Naive B cell (primary cell): ENCODE measurements around the gene PPP2R3B. TPM values are rescaled to one million over a fixed set of nuclear protein-coding genes. Genes with fewer than 3 reads are reported as not detected.
A peak's percentile ranks its signal among the peaks of the same experiment; 100 is the strongest.
"Not testable (repeated sequence)": the region's sequence is repeated elsewhere in the genome, so short reads cannot be mapped to it uniquely, and the experiment has no call there.

Experiments used
- ATAC-seq, 2 donors: fragments of 150-1000 bp; cut with Tn5 transposase; 2 replicates each; pipeline ENCODE4 v1.10.0; 2021; ENCODE audit warnings: low read depth in 2 of 2, mild to moderate bottlenecking in 2 of 2, moderate library complexity in 2 of 2
- DNase-seq: peaks from one replicate; pipeline ENCODE4 v3.0.0; 2022
- H3K27ac Mint-ChIP-seq, 6 donors: one replicate each; pipeline ENCODE4 v1.8.0; 2020 to 2022; ENCODE audit warnings: mild to moderate bottlenecking in 6 of 6, mixed read lengths in 6 of 6, moderate library complexity in 5 of 6, inconsistent platforms in 2 of 6
- H3K27me3 Mint-ChIP-seq, 3 donors: one replicate each; pipeline ENCODE4 v1.8.0; 2021 to 2022; ENCODE audit warnings: mixed read lengths in 3 of 3, mild to moderate bottlenecking in 1 of 3
- H3K36me3 Mint-ChIP-seq, 2 donors: one replicate each; pipeline ENCODE4 v1.8.0; 2020 to 2022; ENCODE audit warnings: mixed read lengths in 2 of 2, inconsistent platforms in 1 of 2, mild to moderate bottlenecking in 1 of 2
- H3K4me1 Mint-ChIP-seq, 3 donors: one replicate each; pipeline ENCODE4 v1.8.0; 2020 to 2022; ENCODE audit warnings: mixed read lengths in 3 of 3, inconsistent platforms in 1 of 3, mild to moderate bottlenecking in 1 of 3, moderate library complexity in 1 of 3
- H3K4me3 Mint-ChIP-seq, 8 donors: one replicate each; pipeline ENCODE4 v1.8.0; 2020 to 2022; ENCODE audit warnings: mild to moderate bottlenecking in 8 of 8, mixed read lengths in 8 of 8, moderate library complexity in 8 of 8, inconsistent platforms in 2 of 8
- H3K9me3 Mint-ChIP-seq, 7 donors: one replicate each; pipeline ENCODE4 v1.8.0; 2020 to 2022; ENCODE audit warnings: mixed read lengths in 7 of 7, mild to moderate bottlenecking in 5 of 7, inconsistent platforms in 2 of 7, moderate library complexity in 1 of 7
- polyA plus RNA-seq, 6 donors: library from polyadenylated mRNA; unstranded; fragments of 300-500 nt; fragmentation: Illumina TruSeq; gene quantifications; one replicate each; pipeline ENCODE4 v1.2.3, GENCODE V29; 2021; ENCODE audit warnings: low read depth in 6 of 6

The PPP2R3B gene
- polyA plus RNA-seq, 6 donors from 2014 or later, result 8.3 to 17.4 (median 12.4) TPM

GRCh38 chrX:392575-392846 is 5.8 kb upstream of the PPP2R3B start:
- no peaks in the 10 kb centered on the region for H3K9me3 Mint-ChIP-seq
- H3K36me3 Mint-ChIP-seq, result no peaks in the 10 kb centered on the region
- no peak overlapping the region for H3K4me3 Mint-ChIP-seq
- ATAC-seq, result no peak
- DNase-seq, result no peak
- H3K27ac Mint-ChIP-seq, result peak overlapping the region in 1 of 6 donors; percentile 47
- H3K27me3 Mint-ChIP-seq, result no peaks in the 10 kb centered on the region
- peaks cover 0 to 11% (median 7%) of the 10 kb centered on the region in 3 donors for H3K4me1 Mint-ChIP-seq

GRCh38 chrX:391717-392574 is 5.2 kb upstream of the PPP2R3B start:
- H3K27ac Mint-ChIP-seq, result no peak overlapping the region
- ATAC-seq, result no peak
- H3K36me3 Mint-ChIP-seq, result no peaks in the 10 kb centered on the region
- peaks cover 0 to 15% (median 12%) of the 10 kb centered on the region in 3 donors for H3K4me1 Mint-ChIP-seq
- H3K9me3 Mint-ChIP-seq, result peaks cover 0 to 3% (median 0%) of the 10 kb centered on the region in 7 donors
- no peaks in the 10 kb centered on the region for H3K27me3 Mint-ChIP-seq
- DNase-seq, result no peak
- H3K4me3 Mint-ChIP-seq, result peak overlapping the region in 1 of 8 donors; percentile 4

DNA sequence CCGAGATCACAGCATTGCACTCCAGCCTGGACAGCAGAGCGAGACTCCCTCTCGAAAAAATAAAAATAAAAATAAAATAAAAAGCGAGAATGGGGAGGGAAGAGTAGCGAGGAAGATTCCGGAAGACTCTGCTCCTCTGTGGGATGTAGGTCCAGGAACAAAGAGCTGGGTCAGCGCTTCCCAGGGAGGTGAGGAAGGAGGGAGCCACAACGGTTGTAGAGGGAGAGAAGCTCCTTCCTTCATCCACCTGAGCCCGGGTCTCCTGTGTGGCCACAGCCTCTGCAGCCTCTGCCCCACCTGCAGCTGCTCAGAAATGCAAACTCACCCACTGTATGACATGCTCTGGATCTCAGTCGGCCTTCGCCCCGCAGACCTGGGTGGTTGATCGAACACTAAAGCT is 3.8 kb upstream of the PPP2R3B start:
- Mint-ChIP-seq H3K9me3 (peaks cover 0 to 4% (median 0%) of the 10 kb centered on the region in 7 donors), H3K27ac (no peak overlapping the region), H3K27me3 (no peaks in the 10 kb centered on the region), H3K4me3 (no peak overlapping the region), H3K36me3 (no peaks in the 10 kb centered on the region), H3K4me1 (peaks cover 0 to 16% (median 14%) of the 10 kb centered on the region in 3 donors)
- DNase-seq, result no peak
- ATAC-seq, result no peak

GRCh38 chrX:389021-389441 is 2.3 kb upstream of the PPP2R3B start:
- ATAC-seq (no peak), DNase-seq (no peak)
- H3K36me3 Mint-ChIP-seq, result no peaks in the 10 kb centered on the region
- H3K27ac Mint-ChIP-seq, result peak overlapping the region in 1 of 6 donors; percentile 73
- H3K27me3 Mint-ChIP-seq, result no peaks in the 10 kb centered on the region
- H3K4me1 Mint-ChIP-seq, result peaks cover 0 to 18% (median 14%) of the 10 kb centered on the region in 3 donors
- H3K9me3 Mint-ChIP-seq, result peaks cover 0 to 4% (median 0%) of the 10 kb centered on the region in 7 donors
- peak overlapping the region in 6 of 8 donors; percentile 30 to 81 (median 60) for H3K4me3 Mint-ChIP-seq

DNA sequence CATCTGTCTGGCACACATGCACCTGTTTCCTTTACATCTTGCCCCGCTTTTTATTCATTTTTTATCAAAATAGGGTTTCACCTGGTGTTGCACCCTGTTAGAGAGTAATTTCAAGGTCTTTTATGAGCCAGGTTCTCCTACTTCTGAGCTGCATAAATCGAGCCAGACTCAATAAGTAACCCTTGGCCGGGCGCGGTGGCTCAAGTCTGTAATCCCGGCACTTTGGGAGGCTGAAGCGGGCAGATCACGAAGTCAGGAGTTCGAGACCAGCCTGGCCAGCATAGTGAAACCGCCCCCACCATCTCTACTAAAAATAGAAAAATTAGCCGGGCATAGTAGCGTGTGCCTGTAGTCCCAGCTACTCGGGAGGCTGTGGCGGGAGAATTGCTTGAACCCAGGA is 1.0 kb upstream of the PPP2R3B start:
- H3K4me3 Mint-ChIP-seq, result peak overlapping the region; percentile 84 to 99 (median 94)
- peak overlapping the region in 5 of 6 donors; percentile 97 to 100 (median 99) for H3K27ac Mint-ChIP-seq
- ATAC-seq (no peak), DNase-seq (no peak)
- H3K36me3 Mint-ChIP-seq, result no peaks in the 10 kb centered on the region
- H3K9me3 Mint-ChIP-seq, result peaks cover 0 to 4% (median 0%) of the 10 kb centered on the region in 7 donors
- H3K27me3 Mint-ChIP-seq, result no peaks in the 10 kb centered on the region
- H3K4me1 Mint-ChIP-seq, result peaks cover 0 to 18% (median 14%) of the 10 kb centered on the region in 3 donors

DNA sequence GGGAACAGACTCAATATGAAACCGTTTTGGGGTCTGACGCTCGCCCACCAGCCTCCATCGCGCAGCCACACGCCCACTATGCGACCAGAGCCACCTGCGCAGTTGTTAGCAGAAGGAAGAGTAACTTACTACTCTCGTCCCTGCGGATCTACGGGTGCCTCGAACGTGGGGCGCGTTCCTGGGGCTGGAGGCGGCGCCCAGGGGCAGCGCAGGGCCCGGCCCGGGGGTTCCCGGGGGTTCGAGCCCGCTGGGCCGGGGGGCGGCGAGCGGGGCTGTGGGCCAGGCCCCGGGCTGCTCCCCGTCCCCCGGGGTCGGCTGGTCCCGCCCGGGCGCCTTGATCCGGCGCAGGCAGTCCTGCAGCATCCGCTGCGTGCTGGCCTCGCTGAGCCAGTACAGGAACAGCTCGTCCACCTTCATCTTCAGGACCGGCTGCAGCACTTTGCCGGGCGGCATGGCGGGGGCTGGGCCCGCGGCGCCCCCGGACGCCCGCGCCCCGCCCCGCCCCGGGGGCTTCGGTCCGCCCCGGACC is 404 bp downstream of the PPP2R3B start:
- no peaks in the 10 kb centered on the region for H3K27me3 Mint-ChIP-seq
- H3K4me1 Mint-ChIP-seq, result peaks cover 14 to 18% (median 18%) of the 10 kb centered on the region in 3 donors
- peaks cover 0 to 4% (median 0%) of the 10 kb centered on the region in 7 donors for H3K9me3 Mint-ChIP-seq
- H3K27ac Mint-ChIP-seq, result peak overlapping the region in 3 of 6 donors; percentile 24 to 97 (median 33)
- DNase-seq (no peak), ATAC-seq (peak; percentile 26 to 27)
- peak overlapping the region; percentile 15 to 84 (median 64) for H3K4me3 Mint-ChIP-seq
- H3K36me3 Mint-ChIP-seq, result no peaks in the 10 kb centered on the region

GRCh38 chrX:385736-386135 is 971 bp downstream of the PPP2R3B start:
- H3K27ac Mint-ChIP-seq, result peak overlapping the region in 4 of 6 donors; percentile 49 to 97 (median 69)
- not testable (repeated sequence) for H3K27me3 Mint-ChIP-seq, H3K36me3 Mint-ChIP-seq, H3K9me3 Mint-ChIP-seq, DNase-seq, ATAC-seq
- peaks cover 14 to 18% (median 18%) of the 10 kb centered on the region in 3 donors for H3K4me1 Mint-ChIP-seq
- H3K4me3 Mint-ChIP-seq, result peak overlapping the region; percentile 46 to 84 (median 64)

- Mint-ChIP-seq H3K4me3 (peak overlapping the region in 6 of 8 donors; percentile 13 to 63 (median 30)), H3K27ac (peak overlapping the region in 2 of 6 donors; percentile 60 to 81), H3K36me3 (no peaks in the 10 kb centered on the region), H3K4me1 (peaks cover 14 to 18% (median 18%) of the 10 kb centered on the region in 3 donors), H3K9me3 (peaks cover 0 to 4% (median 0%) of the 10 kb centered on the region in 7 donors), H3K27me3 (no peaks in the 10 kb centered on the region)
- ATAC-seq, result no peak
- no peak for DNase-seq
These were observed 1.8 kb downstream of the PPP2R3B start for GRCh38 chrX:384861-385260.

GRCh38 chrX:378443-378842 is 8.3 kb downstream of the PPP2R3B start:
- DNase-seq, result no peak
- peaks cover 0 to 1% (median 0%) of the 10 kb centered on the region in 7 donors for H3K9me3 Mint-ChIP-seq
- peaks cover 0 to 5% of the 10 kb centered on the region in 2 donors for H3K36me3 Mint-ChIP-seq
- H3K4me1 Mint-ChIP-seq, result peaks cover 18 to 29% (median 25%) of the 10 kb centered on the region in 3 donors
- no peak overlapping the region for H3K27ac Mint-ChIP-seq
- peaks cover 14 to 23% (median 22%) of the 10 kb centered on the region in 3 donors for H3K27me3 Mint-ChIP-seq
- no peak for ATAC-seq
- no peak overlapping the region for H3K4me3 Mint-ChIP-seq

GRCh38 chrX:376206-376605 is 10.5 kb downstream of the PPP2R3B start:
- H3K4me3 Mint-ChIP-seq, H3K36me3 Mint-ChIP-seq, ATAC-seq, H3K9me3 Mint-ChIP-seq, DNase-seq, H3K27ac Mint-ChIP-seq: not testable (repeated sequence)
- Mint-ChIP-seq H3K4me1 (peaks cover 27 to 32% (median 28%) of the 10 kb centered on the region in 3 donors), H3K27me3 (peaks cover 21 to 41% (median 32%) of the 10 kb centered on the region in 3 donors)

GRCh38 chrX:375181-376036 is 11.3 kb downstream of the PPP2R3B start:
- no peak for DNase-seq
- peak overlapping the region in 1 of 6 donors; percentile 54 for H3K27ac Mint-ChIP-seq
- peaks cover 0 to 1% (median 0%) of the 10 kb centered on the region in 7 donors for H3K9me3 Mint-ChIP-seq
- ATAC-seq, result no peak
- H3K36me3 Mint-ChIP-seq, result peaks cover 0 to 5% of the 10 kb centered on the region in 2 donors
- peaks cover 21 to 47% (median 32%) of the 10 kb centered on the region in 3 donors for H3K27me3 Mint-ChIP-seq
- peak overlapping the region; percentile 56 to 87 (median 78) for H3K4me3 Mint-ChIP-seq
- H3K4me1 Mint-ChIP-seq, result peaks cover 28 to 32% (median 30%) of the 10 kb centered on the region in 3 donors

DNA sequence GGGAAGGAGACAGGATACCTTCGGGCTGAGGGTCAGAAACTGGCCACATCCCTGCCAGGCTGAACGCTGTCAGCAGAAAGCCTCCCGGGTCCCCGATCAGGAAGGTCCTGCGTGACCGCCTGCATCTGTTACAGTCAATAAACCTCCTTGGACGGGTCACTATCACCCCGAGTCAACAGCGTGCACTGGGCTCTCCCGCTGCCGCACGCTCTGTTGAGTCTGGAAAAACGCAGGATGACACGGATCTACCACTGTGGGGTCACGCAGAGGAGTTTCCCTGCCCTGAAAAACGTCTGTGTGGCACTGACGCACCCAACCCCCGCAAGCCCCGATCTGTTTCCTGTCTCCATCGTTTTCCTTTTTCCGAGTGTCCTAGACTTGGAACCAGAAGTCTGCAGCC is 12.1 kb downstream of the PPP2R3B start:
- H3K4me1 Mint-ChIP-seq, result peaks cover 28 to 33% (median 32%) of the 10 kb centered on the region in 3 donors
- peak overlapping the region; percentile 65 to 87 (median 80) for H3K4me3 Mint-ChIP-seq
- H3K36me3 Mint-ChIP-seq, result peaks cover 0 to 5% of the 10 kb centered on the region in 2 donors
- H3K9me3 Mint-ChIP-seq, result peaks cover 0 to 1% (median 0%) of the 10 kb centered on the region in 7 donors
- DNase-seq, result no peak
- peaks cover 21 to 47% (median 32%) of the 10 kb centered on the region in 3 donors for H3K27me3 Mint-ChIP-seq
- no peak for ATAC-seq
- H3K27ac Mint-ChIP-seq, result peak overlapping the region in 1 of 6 donors; percentile 54
